ENCODE measurements around the gene RERE.

Gene RERE

DNA sequence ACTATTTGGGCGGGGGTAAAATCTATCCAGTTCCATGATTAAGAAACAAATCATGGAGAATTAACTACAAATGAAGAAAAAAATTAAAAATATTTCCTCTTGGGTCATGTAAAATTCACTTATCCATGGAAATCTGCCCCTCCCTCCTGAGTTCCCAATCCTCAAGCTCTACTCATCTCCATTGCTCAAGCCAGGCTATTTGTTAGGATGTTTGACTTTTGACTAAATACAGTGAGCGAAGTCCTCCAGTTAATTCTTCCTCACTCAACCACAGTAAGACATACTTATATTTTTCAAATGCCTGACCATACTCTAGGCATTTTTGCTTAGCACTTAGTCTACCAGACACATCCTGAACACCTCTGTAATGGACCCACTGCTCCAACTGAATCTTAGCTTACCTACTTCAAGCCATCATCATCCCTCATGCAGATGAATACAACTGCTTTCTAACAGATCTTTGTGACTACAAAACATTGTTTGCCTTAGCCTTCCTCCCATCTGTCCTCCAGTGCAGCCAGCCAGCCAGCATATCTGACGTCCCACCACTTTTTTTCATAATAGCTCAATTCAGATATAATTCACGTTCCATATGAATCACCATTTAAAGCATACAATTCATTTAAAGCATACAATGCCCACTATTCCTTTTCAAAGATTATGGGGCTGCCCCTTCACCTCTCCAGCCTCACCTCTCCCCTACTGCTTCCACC is 154.2 kb downstream of the RERE start:
- no peak for DNase-seq

DNA sequence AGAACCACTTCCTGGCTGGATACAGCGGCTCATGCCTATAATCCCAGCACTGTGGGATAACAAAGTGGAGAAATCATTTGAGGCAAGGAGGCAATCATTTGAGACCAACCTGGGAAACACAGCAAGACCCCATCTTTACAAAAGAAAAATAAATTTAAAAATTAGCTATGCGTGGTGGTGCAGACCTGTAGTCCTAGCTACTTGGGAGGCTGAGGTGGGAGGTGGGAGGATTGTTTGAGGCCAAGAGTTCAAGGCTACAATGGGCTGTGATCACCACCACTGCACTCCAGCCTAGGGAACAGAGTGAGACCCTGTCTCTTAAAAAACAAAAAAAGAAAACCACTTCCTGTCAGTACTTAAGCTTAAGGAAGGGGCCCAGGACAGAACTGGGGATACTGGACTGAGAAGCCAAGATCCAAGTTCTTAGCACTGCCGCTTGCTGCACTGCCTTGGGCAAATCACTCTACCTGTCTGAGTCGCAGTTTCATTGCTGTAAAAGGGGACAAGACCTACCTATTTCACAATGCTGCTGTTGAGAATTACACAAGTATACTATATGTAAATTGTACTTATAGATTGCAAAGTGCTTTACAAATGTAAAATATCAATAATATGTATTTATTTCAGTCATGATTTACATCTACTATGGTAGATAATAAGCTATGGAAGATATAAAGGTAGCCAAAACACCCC is 154.9 kb downstream of the RERE start:
- no peak for DNase-seq

DNA sequence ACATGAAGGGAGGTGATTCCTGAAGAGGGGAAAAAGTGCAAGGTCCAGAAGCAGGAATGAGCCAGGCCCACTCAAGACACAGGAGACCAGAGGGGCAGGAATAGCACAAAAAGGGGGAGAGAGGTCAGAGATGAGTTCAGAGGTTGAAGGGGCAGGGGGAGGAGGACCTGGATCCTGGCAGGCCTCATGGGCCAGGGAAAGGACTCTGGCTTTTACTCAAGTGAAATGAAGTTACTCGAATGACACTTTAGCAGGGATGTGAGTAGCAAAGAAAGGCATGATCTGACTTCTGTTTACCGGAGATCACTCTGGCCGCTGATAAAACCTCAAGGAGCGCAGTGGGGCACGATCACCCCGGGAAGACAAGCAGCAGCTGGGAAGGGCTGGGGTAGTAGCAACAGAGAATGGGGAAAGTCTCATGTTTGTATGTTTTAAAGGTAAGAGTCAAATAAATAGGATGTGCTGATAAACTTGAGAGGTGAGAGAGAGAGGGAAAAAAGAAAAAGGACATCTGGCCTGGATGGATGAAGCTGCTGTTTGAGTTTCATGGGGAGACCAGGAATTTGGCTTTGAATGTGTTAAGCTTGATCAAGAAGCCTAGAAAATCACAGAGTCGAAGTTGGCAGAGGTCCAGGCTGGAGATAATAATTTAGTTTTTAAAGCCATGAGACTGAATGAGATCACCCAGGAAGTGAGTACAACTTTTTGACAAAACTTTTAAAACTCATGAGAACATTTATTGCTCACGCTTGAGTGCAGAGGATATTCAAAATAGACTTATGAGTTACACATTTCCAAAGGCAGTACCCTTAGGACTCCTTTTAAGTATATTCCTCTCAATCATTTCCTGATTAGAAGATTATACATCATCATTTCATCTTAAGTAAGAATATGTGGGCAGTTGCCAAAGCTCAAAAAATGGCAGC is 156.0 kb downstream of the RERE start:
- DNase-seq: no peak

DNA sequence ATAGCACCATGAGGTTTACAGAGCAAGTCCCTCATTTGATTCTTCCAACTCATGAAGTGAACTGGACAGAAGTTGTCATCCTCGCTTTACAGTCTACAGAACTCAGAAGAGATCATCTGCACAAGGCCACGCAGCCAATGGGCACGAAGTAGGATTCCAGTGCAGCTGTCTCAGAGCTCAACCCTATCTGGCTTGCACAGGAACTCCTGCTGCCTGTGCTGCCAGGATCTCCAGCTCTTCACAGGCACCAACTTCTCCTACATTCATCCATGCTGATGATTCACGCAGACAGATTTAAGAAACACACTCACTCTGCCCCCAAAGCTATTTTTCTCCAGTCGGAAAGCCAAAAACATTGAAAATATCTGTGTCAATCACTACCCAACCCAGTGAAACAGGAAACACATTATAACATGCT is 157.0 kb downstream of the RERE start:
- DNase-seq: peak; percentile 23

DNA sequence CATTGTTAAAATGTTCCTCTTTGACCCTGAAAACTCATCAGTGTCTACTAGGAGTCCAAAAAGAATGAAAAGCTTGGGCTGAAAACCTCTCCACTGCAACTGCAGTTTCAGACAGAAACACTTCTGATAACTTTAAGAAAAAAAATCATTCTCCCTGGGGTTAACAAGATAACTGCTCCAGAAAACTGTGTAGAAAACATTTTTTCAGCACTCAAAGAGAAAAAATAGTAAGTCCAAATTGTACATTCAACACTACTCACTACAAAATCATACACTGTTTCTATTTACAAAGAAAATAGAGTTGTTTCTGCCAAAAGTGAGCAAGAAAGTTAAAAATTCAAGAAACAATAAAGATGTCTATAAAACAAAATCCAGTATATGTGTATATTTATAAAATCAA is 157.8 kb downstream of the RERE start:
- DNase-seq: no peak

DNA sequence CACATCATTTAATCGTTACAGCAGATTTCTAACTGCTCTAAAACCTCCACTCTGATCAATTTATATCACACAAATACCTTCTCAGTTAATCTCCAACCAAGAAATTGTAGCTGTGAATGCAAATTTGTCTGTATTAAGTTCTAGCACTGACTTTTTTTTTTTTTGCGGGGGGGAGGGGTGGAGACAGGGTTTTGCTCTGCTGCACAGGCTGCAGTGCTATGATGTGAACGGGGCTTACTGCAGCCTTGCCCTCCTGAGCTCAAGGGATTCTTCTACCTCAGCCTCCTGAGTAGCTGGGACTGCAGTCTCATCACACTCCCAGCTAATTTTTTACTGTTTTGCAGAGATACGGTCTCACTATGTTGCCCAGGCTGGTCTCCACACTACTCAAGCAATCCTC is 163.6 kb downstream of the RERE start:
- no peak for DNase-seq

DNA sequence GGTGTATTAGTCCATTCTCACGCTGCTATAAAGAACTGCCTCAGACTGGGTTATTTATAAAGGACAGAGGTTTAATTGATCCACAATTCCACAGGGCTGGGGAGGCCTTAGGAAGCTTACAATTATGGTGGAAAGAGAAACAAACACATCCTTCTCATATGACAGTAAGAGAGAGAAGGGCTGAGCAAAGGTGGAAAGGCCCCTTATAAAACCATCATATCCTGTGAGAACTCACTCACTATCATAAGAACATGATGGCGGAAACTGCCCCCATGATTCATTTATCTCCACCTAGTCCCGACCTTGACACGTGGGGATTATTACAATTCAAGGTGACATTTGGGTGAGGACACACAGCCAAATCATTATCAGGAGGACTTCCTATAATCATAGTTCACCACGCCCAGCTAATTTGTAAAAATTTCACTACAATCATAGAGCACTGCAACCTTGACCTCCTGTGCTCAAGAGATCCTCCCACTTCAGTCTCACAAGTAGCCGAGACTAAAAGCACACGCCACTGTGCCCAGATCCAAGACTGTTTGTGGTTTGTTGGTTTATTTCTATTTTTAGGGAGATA is 164.9 kb downstream of the RERE start:
- DNase-seq: no peak

DNA sequence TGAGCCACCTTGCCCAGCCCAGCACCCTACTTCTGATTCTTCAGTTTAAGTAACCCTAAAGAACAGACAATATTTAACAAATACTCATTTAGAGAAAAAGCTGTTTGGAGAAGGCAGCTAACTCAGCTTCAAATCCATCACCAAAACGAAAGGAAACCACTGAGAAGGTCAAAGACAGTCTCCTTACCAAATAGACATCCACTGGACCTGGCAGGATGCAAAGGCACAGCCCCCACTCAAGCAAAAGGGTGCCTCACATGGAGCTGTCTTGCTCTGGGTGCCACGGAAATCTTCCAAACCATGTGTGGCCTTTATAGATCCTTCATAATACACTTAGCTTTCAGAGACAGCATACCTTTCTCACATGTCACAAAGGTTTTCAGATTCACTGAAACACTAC is 165.5 kb downstream of the RERE start:
- no peak for DNase-seq

DNA sequence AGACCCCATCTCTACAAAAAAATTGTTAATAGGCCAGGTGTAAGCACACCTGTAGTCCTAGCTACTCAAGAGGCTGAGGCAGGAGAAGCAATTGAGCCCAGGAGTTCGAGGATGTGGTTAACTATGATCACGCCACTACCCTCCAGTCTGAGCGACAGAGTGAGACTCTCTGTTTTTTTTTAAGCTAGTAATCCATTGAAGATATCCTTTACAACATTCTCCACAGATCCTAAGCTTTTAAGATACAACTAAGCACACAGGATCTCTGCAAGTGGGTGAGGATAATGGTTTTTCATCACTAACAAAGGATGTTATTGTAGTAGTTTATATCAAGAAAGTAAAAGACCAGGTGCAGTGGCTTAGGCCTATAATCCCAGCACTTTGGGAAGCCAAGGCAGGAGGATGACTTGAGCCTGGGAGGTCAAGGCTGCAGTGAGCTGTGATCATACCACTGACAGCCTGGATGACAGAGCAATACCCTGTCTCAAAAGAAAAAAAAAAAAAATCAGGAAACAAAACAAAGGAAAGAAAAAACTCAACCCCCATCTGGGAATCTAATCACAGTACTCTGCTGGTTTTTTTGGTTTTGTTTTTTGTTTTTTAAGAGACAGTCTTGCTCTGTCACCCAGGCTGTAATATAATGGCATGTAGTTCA is 166.1 kb downstream of the RERE start:
- no peak for DNase-seq

DNA sequence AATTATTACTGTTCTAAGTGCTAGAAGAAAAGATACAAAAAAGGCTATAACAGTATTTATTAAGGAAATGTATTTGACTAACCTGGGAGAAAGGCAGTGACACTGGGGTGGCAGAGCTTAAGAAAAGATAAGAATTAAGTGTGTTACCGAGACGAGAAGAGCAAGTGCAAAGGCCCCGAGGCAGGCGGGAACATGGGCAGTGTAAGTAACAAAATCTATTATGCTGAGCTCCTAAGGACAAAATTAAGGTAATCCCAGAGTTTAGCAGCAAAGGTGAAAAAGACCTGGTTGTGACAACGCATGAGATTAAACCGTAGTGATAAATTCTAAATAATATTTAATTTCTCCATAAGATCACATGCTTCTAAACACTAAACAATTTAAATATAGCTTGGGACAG is 167.6 kb downstream of the RERE start:
- no peak for DNase-seq

DNA sequence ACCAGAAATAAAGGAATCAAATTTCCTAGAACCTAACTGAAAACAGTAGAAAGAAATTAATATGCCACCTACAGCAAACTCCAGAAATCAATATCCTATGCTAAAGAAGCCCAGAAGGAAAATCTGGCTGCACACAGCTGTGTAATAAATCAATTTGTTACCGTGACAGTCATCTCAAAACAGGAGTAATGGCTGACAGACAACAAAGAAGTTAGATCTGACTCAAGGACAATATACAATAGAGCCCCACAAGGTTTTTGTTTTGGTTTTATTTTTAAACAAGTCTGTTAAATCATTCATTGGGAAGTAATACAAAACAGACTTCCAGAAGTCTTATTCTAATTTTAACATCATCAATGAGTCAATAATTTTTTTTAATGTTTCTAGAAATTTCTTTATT is 168.4 kb downstream of the RERE start:
- no peak for DNase-seq

DNA sequence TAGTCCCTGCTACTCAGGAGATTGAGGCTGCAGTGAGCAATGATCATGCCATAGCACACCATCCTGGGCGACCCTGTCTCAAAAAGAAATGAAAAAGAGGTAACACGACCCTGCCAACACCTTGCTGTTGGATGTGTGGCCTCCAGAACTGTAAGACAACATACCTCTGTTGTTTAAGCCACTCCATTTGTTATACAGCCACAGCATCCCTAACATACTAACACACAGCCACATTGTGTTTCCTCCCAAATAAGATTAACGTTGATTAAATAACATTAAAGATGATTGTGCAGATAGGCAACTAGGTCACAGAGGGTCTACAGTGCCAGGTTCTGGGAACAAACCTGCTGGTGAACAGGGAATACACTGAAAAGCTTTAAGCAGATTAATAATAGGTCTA is 170.4 kb downstream of the RERE start:
- no peak for DNase-seq

DNA sequence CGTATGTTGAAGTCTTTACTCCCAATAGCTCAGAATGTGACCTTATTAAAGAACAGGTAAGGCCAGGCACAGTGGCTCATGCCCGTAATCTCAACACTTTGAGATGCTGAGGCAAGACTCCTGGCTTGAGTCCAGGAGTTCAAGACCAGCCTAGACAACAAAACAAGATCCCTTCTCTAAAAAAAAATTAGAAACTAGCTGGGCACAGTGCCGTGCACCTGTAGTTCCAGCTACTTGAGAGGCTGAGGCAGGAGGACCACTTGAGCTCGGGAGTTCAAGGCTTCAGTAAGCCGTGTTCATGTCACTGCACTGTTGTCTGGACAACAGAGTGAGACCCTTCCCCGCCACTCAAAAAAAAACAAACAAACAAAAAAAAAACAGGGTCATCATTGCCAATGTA is 171.3 kb downstream of the RERE start:
- DNase-seq: no peak

DNA sequence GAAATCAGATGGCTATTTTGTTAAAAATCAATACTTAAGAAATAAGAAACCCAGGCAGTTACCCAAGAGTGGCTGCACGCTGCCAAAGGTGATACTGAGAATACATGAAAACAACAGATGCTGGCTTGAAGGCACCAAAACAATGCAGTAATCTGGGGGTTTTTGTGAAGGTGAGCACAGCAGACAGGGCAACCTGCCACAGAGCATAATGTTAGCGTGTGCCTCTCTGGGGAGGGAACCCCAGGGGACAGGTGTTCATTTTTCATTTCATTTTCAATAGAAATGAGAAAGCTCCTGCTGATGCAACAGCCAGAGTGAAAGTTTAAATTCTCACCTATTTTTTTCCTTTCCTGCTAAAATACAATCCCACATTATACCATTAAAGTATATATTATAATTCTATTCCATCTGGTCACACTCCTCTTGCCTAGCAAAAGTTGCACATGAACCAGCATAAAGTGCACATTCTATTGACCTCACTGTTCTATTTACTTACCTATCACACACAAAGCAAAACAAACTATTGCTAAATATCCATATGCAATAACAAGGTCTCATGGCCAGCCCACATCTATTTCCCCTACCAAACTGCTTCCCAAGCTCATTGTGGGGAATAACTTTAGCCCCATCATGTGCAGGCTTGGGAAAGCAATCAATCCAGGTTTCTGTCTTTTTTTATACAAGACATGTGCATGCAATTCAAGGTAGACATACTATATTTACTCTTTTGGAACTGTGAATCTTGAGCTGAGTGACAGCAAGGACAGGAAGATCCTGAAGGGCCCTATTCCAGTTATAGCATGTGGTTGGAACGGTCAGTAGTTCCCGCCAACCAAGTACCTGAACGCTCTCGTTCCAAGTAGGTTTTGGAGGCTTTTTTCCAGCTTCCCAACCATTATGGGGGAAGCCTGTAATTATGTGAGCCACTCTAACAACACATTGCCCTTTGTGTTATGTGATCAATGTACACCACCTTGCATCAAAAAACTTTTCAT is 173.6 kb downstream of the RERE start:
- DNase-seq: no peak

DNA sequence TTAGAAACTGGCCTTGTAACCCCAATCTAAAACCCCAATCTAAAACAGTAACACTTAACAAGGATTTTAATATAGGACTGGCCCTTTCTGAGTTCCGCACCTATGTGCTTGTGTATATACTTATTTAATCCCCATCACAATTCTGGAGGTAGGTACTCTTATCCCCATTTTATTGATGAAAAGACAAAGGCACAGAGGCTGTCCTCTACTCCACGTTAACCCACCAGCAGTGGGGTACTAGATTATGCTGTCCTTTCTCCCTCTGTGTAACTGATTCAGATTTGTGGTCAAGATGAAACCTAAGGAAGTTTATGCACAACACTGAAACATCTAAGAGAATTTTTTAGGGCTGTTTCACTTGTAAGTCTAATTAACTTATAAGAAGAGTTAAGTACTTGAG is 175.3 kb downstream of the RERE start:
- DNase-seq: no peak

DNA sequence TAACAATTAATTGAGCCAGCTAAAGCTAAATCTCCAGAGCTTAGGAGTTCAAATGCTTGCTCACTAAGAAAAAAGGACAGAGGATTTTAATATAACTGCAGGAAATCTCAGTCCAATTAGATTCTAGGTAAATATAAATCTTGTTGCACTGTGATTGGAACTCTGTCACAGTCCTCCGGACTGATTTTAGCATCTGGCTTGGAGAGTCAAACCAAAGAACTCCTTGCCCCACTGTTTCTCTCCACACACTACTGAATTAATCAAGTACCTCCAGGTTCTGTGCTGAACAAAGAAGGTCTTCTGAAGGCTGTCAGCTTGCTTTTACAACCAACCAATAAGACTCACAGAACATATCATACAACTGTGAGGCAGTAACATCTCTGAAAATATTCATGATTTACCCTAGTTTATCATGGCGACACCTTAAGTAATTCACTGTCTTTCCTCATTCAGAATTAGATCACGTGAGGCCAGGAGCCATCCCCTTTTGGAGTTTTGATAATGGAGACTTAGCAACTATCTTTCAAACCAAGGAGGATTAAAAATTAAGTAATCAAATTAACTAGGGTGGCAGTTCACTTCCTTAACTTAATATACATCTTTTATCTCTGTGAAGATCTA is 176.0 kb downstream of the RERE start:
- DNase-seq: no peak

DNA sequence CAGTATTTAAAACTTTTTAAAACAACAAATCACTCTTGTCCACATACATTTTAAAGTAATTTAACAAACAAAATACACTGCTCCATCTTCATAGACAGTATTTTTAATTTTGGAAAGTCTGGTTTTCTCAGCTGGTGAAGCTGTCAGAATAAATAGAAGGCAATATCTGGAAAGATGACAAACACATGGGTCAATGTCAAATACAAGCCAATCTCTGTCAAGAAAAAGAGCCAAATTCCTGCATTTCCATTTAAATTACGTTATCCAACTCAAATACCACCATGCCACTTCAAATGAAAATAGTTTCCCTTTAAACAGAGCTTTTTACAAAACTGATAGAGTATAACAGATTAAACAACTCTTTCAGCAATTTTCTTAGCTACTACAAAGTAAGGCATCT is 176.5 kb downstream of the RERE start:
- no peak for DNase-seq

DNA sequence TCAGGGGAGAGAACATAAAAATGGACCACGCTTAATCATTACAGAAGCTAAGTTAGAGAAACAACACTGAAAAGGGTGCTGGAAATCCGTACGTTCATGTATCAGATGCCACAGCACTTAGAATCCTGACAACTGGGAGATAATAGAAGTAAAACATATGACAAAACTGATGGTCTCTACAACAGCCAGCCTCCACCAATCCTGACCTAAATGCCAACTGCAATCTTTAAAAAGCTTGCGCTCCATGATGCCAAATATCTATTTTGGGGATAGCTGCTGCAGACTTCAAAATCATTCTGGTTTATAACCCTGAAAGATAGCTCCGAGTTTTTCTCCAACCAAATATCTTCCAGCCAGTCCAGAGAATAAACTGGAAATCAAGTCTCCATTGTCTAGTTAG is 178.3 kb downstream of the RERE start:
- no peak for DNase-seq

DNA sequence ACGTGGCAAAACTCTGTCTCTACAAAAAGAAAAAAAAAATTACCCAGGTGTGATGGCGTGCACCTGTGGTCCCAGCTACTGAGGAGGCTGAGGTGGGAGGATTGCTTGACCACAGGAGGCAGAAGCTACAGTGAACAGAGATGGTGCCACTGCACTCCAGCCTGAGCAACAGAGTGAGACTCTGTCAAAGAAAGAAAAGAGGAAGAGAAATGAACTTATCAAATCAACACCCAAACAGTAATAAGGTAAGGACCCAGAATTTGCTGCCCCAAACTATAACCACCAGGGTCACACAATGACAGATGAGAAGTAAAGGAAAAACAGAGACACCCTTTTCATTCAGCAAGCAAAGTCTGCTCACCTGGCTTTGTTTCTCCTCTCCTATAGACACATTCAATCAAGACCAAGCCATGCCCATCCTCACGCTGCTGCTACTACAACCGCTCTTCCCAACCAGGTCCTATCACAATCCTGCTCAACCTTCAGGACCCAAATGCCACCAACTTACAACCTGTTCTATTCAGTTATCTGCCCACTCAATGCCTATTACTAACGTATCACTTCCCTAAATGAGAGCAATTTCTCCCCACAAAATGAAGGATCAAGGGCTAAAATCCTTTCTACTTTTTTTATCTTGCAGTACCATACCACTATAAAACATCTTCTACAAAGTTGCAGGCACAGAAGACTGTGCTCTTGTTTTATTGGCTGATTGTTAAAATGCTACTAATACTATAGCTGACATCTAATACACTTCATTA is 183.5 kb downstream of the RERE start:
- no peak for DNase-seq

DNA sequence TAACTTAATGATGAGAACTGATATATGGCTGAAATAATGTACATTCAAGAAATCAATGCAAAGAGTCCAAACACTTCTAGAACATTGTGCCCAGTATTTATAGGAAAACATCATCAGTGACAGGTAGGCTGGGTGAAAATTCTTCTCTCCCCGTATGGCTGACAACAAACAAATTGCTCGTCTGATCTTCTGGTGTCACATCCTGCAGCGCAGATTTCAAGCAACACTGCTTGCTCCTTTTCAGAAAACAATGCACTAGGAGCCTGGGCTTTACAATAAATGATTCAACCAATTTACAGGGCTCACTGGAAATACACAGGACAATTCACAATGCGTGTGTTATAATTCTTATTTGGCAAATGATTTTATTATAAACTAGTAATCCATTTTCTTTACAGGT is 185.3 kb downstream of the RERE start:
- DNase-seq: no peak

All from NCI-H1694 (cell line).